ENCODE data around the gene F7.

The F7 gene

GRCh38 chr13:113117911-113118260 is 12.3 kb downstream of the F7 start:
- DNase-seq (ENCODE audit: low read depth), result no peak

GRCh38 chr13:113118261-113119021 is 12.8 kb downstream of the F7 start:
- DNase-seq (ENCODE audit: low read depth), result no peak

- no peak for DNase-seq (ENCODE audit: low read depth)
Measured at GRCh38 chr13:113119166-113119821, 13.7 kb downstream of the F7 start.

GRCh38 chr13:113119822-113120189 is 14.2 kb downstream of the F7 start:
- no peak for DNase-seq (ENCODE audit: low read depth)

GRCh38 chr13:113120300-113121182 is 14.9 kb downstream of the F7 start:
- DNase-seq (ENCODE audit: low read depth), result no peak

- no peak for DNase-seq (ENCODE audit: low read depth)
Measured at GRCh38 chr13:113121183-113121927, 15.8 kb downstream of the F7 start.

GRCh38 chr13:113121928-113122471 is 16.4 kb downstream of the F7 start:
- no peak for DNase-seq (ENCODE audit: low read depth)

GRCh38 chr13:113122550-113123225 is 17.1 kb downstream of the F7 start, which contains the start of gene F10:
TSS of gene F10 (plus strand) at chr13:113122799. CDS start at chr13:113122856, 57 bp downstream.
- DNase-seq (ENCODE audit: low read depth), result peak; percentile 41

- no peak for DNase-seq (ENCODE audit: low read depth)
Measured at GRCh38 chr13:113123226-113124201, 17.9 kb downstream of the F7 start.

- no peak for DNase-seq (ENCODE audit: low read depth)
Measured at GRCh38 chr13:113124211-113124970, 18.8 kb downstream of the F7 start.

- DNase-seq (ENCODE audit: low read depth), result no peak
Measured at GRCh38 chr13:113125506-113126264, 20.1 kb downstream of the F7 start.

- no peak for DNase-seq (ENCODE audit: low read depth)
Measured at GRCh38 chr13:113126265-113127150, 20.9 kb downstream of the F7 start.

- DNase-seq (ENCODE audit: low read depth), result no peak
Measured at GRCh38 chr13:113129480-113129879, 23.9 kb downstream of the F7 start.

GRCh38 chr13:113129921-113130750 is 24.5 kb downstream of the F7 start:
- no peak for DNase-seq (ENCODE audit: low read depth)

- no peak for DNase-seq (ENCODE audit: low read depth)
Measured at GRCh38 chr13:113135281-113135760, 29.7 kb downstream of the F7 start.

- DNase-seq (ENCODE audit: low read depth), result no peak
Measured at GRCh38 chr13:113137691-113138298, 32.2 kb downstream of the F7 start.

Measured in non-pigmented ciliary epithelial cell (primary cell).